ENCODE data around the gene VPS13D. TPM values are rescaled to one million over a fixed set of nuclear protein-coding genes. Genes with fewer than 3 reads are reported as not detected.
"Not testable (repeated sequence)": the region's sequence is repeated elsewhere in the genome, so short reads cannot be mapped to it uniquely, and the experiment has no call there.

Gene VPS13D
- total RNA-seq, 1 experiment from 2014 or later = 13.1 TPM

DNA sequence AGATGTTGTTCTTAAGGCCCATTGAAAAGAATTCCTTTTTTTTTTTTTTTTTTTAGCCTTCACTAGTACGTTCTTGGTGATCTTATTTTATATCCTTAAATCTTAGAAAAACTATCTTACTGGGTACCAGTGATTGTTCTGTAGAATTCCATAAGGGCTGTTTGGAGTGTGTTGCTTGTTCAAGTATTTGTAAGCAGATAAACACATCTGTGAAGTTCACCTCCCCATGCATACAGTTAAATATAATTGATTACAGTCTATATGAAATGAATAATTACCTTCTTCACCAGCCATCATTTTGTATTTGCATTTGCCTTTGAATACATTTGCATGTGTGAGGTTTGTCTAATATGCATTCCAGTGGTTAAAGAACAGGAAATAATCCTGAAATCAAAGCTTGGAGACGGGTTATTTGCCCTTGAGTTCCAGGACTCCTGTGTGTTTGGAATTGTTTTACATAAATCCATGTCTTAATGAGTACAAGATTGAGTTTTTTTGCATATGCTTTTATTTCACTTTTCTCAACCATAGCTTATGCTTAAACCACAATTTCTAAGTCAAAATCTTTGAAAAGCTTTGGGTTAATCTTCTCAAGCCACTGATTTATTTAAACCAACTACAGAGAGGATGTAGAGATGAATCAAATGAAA is 73.1 kb downstream of the VPS13D start:
- H3K36me3 ChIP-seq (replicated peaks; ENCODE audit: control insufficient read depth, insufficient read depth, low read length) = peaks cover 12% of the 10 kb centered on the region
- H3K27me3 ChIP-seq (ENCODE audit: control insufficient read depth, insufficient read depth, low read length) = no peaks in the 10 kb centered on the region
- no peak for DNase-seq
- no peak overlapping the region for H3K4me3 ChIP-seq (ENCODE audit: insufficient read depth, low read depth, low read length)

GRCh38 chr1:12305377-12305776 is 75.5 kb downstream of the VPS13D start:
- no peak for DNase-seq
- Histone ChIP-seq H3K27me3 (ENCODE audit: control insufficient read depth, insufficient read depth, low read length) (no peaks in the 10 kb centered on the region), H3K36me3 (replicated peaks; ENCODE audit: control insufficient read depth, insufficient read depth, low read length) (peaks cover 12% of the 10 kb centered on the region), H3K4me3 (ENCODE audit: insufficient read depth, low read depth, low read length) (no peak overlapping the region)

DNA sequence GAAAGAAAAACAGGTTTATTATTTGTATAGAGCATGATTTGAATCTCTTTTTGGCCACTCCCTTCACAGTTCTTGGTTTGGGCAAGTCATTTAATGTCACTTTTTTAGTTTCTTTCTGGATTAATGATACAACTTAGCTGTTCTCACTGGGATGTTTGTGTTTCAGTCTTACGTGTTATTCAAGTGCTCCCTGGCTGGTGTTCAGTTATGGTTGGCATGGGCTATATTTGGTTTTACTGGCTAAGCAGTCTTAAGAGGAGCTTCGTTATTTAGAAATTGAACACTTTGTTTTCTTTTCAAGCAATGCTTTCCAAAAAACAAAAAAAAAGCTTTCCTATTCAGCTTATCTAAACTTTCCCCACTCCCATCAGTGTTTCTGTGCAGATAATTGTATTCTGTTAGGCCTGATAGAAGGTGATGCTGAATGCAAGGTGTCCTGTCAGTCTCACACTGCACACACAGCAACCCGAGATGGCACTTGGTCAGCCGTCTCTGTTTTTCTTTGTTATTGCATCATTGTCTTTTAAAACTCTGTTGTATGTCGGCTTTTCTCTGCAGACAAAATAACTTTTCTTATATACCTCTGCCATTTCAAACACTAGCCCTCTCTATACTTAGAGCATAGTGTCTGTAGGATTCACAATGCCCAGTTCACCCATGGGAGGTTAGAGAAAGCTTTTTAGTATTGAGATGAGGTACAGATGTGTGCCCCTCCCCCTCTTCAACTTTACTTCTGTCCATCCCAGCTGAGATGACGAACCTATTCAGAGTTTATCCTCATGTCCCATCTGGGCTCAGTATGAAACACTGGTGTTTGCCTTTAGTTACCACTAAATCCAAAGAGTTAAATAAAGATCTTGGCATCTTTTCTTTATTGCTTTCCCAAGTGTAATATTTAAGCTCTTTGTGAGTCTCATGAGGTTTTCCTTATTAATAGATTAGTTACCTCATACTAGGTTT is 80.2 kb downstream of the VPS13D start:
- DNase-seq = no peak
- Histone ChIP-seq H3K4me3 (ENCODE audit: insufficient read depth, low read depth, low read length) (no peak overlapping the region), H3K27me3 (ENCODE audit: control insufficient read depth, insufficient read depth, low read length) (no peaks in the 10 kb centered on the region), H3K36me3 (replicated peaks; ENCODE audit: control insufficient read depth, insufficient read depth, low read length) (peaks cover 10% of the 10 kb centered on the region)

GRCh38 chr1:12314333-12314903 is 84.6 kb downstream of the VPS13D start:
- H3K4me3 ChIP-seq (ENCODE audit: insufficient read depth, low read depth, low read length) = no peak overlapping the region
- peaks cover 3% of the 10 kb centered on the region for H3K36me3 ChIP-seq (replicated peaks; ENCODE audit: control insufficient read depth, insufficient read depth, low read length)
- DNase-seq = no peak
- H3K27me3 ChIP-seq (ENCODE audit: control insufficient read depth, insufficient read depth, low read length) = no peaks in the 10 kb centered on the region

- Histone ChIP-seq H3K4me3 (ENCODE audit: insufficient read depth, low read depth, low read length) (no peak overlapping the region), H3K27me3 (ENCODE audit: control insufficient read depth, insufficient read depth, low read length) (no peaks in the 10 kb centered on the region), H3K36me3 (replicated peaks; ENCODE audit: control insufficient read depth, insufficient read depth, low read length) (peaks cover 3% of the 10 kb centered on the region)
- DNase-seq = no peak
Measured at GRCh38 chr1:12315146-12315545, 85.3 kb downstream of the VPS13D start.

DNA sequence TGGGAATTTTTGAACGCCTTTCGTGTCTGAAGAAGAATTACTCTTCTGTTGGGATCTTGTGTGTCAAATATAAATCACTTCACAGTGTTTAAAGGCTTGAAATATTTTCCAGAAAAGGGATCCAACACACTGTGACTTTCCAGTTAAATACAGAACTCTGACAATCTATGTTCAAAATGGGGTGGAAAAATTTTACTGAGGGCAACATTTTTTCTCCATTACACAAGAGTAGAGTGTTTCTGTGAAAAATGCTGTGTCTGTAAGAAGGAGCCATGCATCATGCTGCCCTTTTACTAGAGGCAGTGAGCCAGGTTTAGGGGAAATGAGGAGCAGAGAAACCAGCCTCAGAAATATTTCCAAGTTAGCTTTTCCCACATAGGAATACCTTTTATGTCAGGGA is 86.5 kb downstream of the VPS13D start:
- H3K4me3 ChIP-seq (ENCODE audit: insufficient read depth, low read depth, low read length) = no peak overlapping the region
- H3K36me3 ChIP-seq (replicated peaks; ENCODE audit: control insufficient read depth, insufficient read depth, low read length) = peaks cover 3% of the 10 kb centered on the region
- no peak for DNase-seq
- H3K27me3 ChIP-seq (ENCODE audit: control insufficient read depth, insufficient read depth, low read length) = no peaks in the 10 kb centered on the region

DNA sequence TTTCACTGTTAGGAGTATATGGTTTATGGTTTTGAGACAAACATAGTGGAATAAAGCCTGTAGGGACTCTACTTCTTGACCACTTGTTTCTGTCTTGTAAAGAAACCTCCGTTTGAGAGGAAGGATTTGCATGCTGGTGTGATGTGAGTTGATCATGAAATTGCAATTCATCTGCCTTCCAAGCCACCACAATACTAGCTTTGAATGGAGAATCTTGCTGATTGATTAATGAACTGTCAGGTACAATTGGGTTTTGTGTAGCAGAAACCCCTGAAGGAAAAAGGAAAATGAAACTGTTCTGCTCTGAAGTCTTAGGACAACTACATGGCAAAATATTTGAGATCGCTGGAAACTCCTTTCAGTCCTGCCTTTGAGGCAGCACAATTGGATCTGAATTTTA is 90.7 kb downstream of the VPS13D start:
- H3K36me3 ChIP-seq (replicated peaks; ENCODE audit: control insufficient read depth, insufficient read depth, low read length) = peaks cover 3% of the 10 kb centered on the region
- H3K4me3 ChIP-seq (ENCODE audit: insufficient read depth, low read depth, low read length) = no peak overlapping the region
- no peaks in the 10 kb centered on the region for H3K27me3 ChIP-seq (ENCODE audit: control insufficient read depth, insufficient read depth, low read length)
- DNase-seq = no peak

DNA sequence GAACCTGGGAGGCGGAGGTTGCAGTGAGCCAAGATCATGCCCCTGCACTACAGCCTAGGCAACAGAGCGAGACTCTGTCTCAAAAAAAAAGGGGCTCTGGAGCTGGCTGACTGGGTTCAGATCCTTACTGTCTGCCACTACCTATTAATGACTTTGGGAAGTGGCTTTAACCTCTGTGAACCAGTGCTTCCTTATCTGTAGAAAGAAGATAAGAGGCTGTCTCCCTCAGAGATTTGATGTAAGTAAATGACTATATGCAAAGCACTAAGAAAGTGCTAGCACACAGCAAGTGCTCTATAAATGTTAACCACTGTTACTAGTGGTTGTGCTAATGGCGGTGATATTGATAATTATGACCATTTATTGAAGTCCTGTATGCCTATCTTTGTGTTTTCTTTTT is 94.6 kb downstream of the VPS13D start:
- H3K27me3 ChIP-seq (ENCODE audit: control insufficient read depth, insufficient read depth, low read length) = no peaks in the 10 kb centered on the region
- no peak for DNase-seq
- H3K4me3 ChIP-seq (ENCODE audit: insufficient read depth, low read depth, low read length) = no peak overlapping the region
- H3K36me3 ChIP-seq (replicated peaks; ENCODE audit: control insufficient read depth, insufficient read depth, low read length) = peaks cover 3% of the 10 kb centered on the region; the same call in 1 of the 2 replicates

- not testable (repeated sequence) for DNase-seq; H3K36me3 ChIP-seq (replicated peaks; ENCODE audit: control insufficient read depth, insufficient read depth, low read length); H3K4me3 ChIP-seq (ENCODE audit: insufficient read depth, low read depth, low read length); H3K27me3 ChIP-seq (ENCODE audit: control insufficient read depth, insufficient read depth, low read length)
Measured at GRCh38 chr1:12324973-12325372, 95.1 kb downstream of the VPS13D start.

- DNase-seq = no peak
- no peaks in the 10 kb centered on the region for H3K27me3 ChIP-seq (ENCODE audit: control insufficient read depth, insufficient read depth, low read length)
Measured at GRCh38 chr1:12326986-12327385, 97.2 kb downstream of the VPS13D start.

DNA sequence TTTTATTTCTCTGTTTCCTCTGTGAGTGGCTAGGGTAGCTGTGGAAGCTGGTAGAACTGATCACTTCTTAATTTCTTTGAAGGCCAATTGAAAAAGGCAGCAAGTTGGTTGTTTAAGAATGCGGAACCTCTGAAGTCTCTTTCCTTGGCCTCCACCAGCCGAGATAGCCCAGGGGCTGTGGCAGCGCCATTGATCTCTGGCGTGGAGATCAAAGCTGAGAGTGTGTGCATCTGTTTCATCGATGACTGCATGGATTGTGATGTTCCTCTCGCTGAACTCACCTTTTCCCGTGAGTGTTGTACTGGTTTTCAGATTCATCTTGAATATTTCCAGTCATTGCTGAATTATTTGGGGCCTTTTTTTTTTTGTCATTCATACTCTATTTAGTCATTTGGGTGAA is 97.7 kb downstream of the VPS13D start:
- peaks cover 2% of the 10 kb centered on the region for H3K36me3 ChIP-seq (replicated peaks; ENCODE audit: control insufficient read depth, insufficient read depth, low read length)
- no peaks in the 10 kb centered on the region for H3K27me3 ChIP-seq (ENCODE audit: control insufficient read depth, insufficient read depth, low read length)
- H3K4me3 ChIP-seq (ENCODE audit: insufficient read depth, low read depth, low read length) = no peak overlapping the region
- DNase-seq = no peak

More at GRCh38 chr1:12326986-12327385, 97.2 kb downstream of the VPS13D start:
- Histone ChIP-seq H3K4me3 (ENCODE audit: insufficient read depth, low read depth, low read length) (no peak overlapping the region), H3K36me3 (replicated peaks; ENCODE audit: control insufficient read depth, insufficient read depth, low read length) (peaks cover 3% of the 10 kb centered on the region)

DNA sequence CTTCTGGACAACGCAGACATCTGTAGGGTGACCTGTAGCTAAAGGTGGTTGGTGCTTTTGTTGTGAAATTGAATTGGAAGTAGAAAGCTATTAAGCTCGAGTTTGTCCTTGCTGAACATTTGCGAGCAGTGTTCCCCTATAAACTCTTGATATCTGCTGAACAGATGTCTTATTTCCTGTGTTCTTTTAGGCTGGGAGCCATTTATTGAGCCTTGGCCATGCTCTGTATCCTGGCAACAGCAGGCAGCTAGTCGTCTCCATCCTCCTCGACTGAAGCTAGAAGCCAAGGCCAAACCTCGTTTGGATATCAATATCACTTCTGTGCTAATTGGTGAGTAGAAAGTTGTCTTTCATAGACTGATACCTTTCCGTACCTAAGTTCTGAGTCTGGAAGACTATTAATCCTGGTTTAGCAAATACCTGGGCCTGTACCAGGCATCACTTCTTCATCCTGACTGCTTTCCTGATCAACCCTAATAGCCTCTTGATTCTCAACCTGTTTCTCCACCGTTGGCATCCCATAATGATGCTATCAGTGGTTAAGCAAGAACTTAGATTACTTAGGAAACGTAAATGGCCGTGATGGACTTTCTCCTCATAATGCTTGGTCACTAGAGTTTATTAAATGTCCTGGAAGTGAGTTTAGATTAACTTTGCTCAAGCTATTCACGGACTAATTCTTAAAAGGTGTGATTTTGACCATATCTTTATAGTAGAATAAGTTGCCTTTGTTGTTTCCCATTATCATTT is 103.4 kb downstream of the VPS13D start:
- DNase-seq = no peak
- H3K4me3 ChIP-seq (ENCODE audit: insufficient read depth, low read depth, low read length) = no peak overlapping the region
- no peaks in the 10 kb centered on the region for H3K27me3 ChIP-seq (ENCODE audit: control insufficient read depth, insufficient read depth, low read length)
- H3K36me3 ChIP-seq (replicated peaks; ENCODE audit: control insufficient read depth, insufficient read depth, low read length) = no peaks in the 10 kb centered on the region; the same call in 1 of the 2 replicates

DNA sequence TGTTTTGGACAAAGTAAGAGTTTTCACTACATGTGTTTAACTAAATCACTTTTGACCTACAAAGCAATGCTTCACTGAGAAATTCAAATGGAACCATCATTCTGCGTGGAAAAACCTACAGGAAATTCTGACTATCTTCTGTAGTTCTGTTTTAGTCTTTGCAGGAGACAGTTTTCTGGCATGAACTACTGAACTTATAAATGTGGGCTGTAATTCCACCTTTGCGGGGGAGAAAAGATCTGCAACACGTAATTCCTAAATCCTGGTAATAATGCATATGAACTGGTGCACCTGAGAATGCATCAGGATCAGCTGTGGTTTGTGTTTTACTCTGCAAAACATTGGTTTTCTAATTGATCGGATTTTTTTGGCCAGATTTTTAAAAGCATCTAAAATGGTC is 106.0 kb downstream of the VPS13D start:
- no peak overlapping the region for H3K4me3 ChIP-seq (ENCODE audit: insufficient read depth, low read depth, low read length)

DNA sequence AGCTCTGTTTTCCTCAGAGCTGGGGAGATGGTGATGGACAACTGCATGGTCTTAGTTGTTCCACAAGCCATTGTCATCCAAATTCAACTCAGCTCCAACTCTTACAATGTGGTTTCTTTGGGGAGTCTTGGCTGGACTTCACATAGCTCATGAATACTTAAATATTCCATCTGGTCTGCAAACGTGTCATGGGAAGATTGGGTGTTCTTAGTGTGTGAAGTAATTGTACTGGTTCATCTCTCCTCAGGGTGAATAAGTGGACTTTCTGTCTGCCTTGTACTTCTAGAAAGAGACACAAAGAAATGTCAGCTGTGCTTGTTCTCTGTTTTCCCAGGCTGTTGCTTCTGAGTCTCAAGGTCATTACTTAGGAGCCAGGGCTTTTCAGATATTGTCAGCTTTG is 106.6 kb downstream of the VPS13D start:
- no peak overlapping the region for H3K4me3 ChIP-seq (ENCODE audit: insufficient read depth, low read depth, low read length)
- H3K36me3 ChIP-seq (replicated peaks; ENCODE audit: control insufficient read depth, insufficient read depth, low read length) = no peaks in the 10 kb centered on the region

More for the DNA sequence above, 106.0 kb downstream of the VPS13D start:
- Histone ChIP-seq H3K27me3 (ENCODE audit: control insufficient read depth, insufficient read depth, low read length) (no peaks in the 10 kb centered on the region), H3K36me3 (replicated peaks; ENCODE audit: control insufficient read depth, insufficient read depth, low read length) (no peaks in the 10 kb centered on the region; the same call in 1 of the 2 replicates)
- no peak for DNase-seq

More for the DNA sequence above, 106.6 kb downstream of the VPS13D start:
- H3K27me3 ChIP-seq (ENCODE audit: control insufficient read depth, insufficient read depth, low read length) = no peaks in the 10 kb centered on the region
- DNase-seq = no peak

Measured in H7 (cell line).